Renal cortex interstitium (tissue), 15 donors: ENCODE results near the gene SLCO1B1. TPM values are rescaled to one million over a fixed set of nuclear protein-coding genes. Genes with fewer than 3 reads are reported as not detected.
"Not testable (repeated sequence)": the region's sequence is repeated elsewhere in the genome, so short reads cannot be mapped to it uniquely, and the experiment has no call there.

Experiments used
- DNase-seq, 11 donors: peaks; one replicate each; pipeline ENCODE4 v3.0.0-alpha.2; 2013; ENCODE audit warnings: low read depth in 9 of 11, low spot score in 4 of 11; ENCODE audit errors: extremely low read depth in 1 of 11
- long read RNA-seq, 16 experiments: transcript quantifications; one replicate each; lab custom pipeline, GENCODE V29; 2026
- polyA plus RNA-seq, 3 donors: library from polyadenylated mRNA; unstranded; fragments of 120-200 nt; gene quantifications; one replicate each; pipeline ENCODE4 v1.2.1, GENCODE V29; 2013; ENCODE audit not compliant: insufficient read length in 3 of 3

SLCO1B1 gene
- polyA plus RNA-seq: under 1 TPM in 1 of 3 donors, not detected in 2; 0.08 TPM
- long read RNA-seq, donor 1: 0 reads
- long read RNA-seq, donor 2: 0 reads
- long read RNA-seq, donor 3: 0 reads
- long read RNA-seq, donor 4: 0 reads
- long read RNA-seq, donor 5: 0 reads
- long read RNA-seq, donor 6: 0 reads
- long read RNA-seq, donor 7: 0 reads
- long read RNA-seq, donor 8: 0 reads
- long read RNA-seq, donor 9: 0 reads
- long read RNA-seq, donor 10: 0 reads
- long read RNA-seq, donor 11: 0 reads
- long read RNA-seq, donor 12: 0 reads
- long read RNA-seq, donor 13: 0 reads
- long read RNA-seq, donor 14: 0 reads
- long read RNA-seq, donor 15: 0 reads
- long read RNA-seq, donor 16: 0 reads

GRCh38 chr12:21130998-21131397 lies at the start of gene SLCO1B1:
Gene SLCO1B1, plus strand, starts transcription at chr12:21131194. Its CDS starts 10,381 bp downstream, at chr12:21141575.
- no peak for DNase-seq

- DNase-seq: not testable (repeated sequence)
Measured at GRCh38 chr12:21084753-21085152, 46.2 kb upstream of the SLCO1B1 start.

- no peak for DNase-seq
Measured at GRCh38 chr12:21111732-21112131, 19.3 kb upstream of the SLCO1B1 start.

- no peak for DNase-seq
Measured at GRCh38 chr12:21113266-21113665, 17.7 kb upstream of the SLCO1B1 start.

- no peak for DNase-seq
Measured at GRCh38 chr12:21117995-21118394, 13.0 kb upstream of the SLCO1B1 start.

- no peak for DNase-seq
Measured at GRCh38 chr12:21118760-21119159, 12.2 kb upstream of the SLCO1B1 start.

GRCh38 chr12:21129351-21129750 lies 1.6 kb upstream of the SLCO1B1 start:
- DNase-seq: no peak

GRCh38 chr12:21129906-21130305 lies 1.1 kb upstream of the SLCO1B1 start:
- DNase-seq: no peak

GRCh38 chr12:21137318-21137999 lies 6.5 kb downstream of the SLCO1B1 start:
- DNase-seq: not testable (repeated sequence)

GRCh38 chr12:21138016-21138415 lies 7.0 kb downstream of the SLCO1B1 start:
- no peak for DNase-seq

GRCh38 chr12:21144309-21144708 lies 13.3 kb downstream of the SLCO1B1 start:
- no peak for DNase-seq

- not testable (repeated sequence) for DNase-seq
Measured at GRCh38 chr12:21149861-21150260, 18.9 kb downstream of the SLCO1B1 start.

GRCh38 chr12:21151184-21151583 lies 20.2 kb downstream of the SLCO1B1 start:
- DNase-seq: no peak

GRCh38 chr12:21155522-21156351 lies 24.7 kb downstream of the SLCO1B1 start:
- no peak for DNase-seq

- no peak for DNase-seq
Measured at GRCh38 chr12:21165048-21165447, 34.1 kb downstream of the SLCO1B1 start.

GRCh38 chr12:21169878-21170472 lies 39.0 kb downstream of the SLCO1B1 start:
- peak in 9 of 11 donors; percentile 1 to 24 (median 12) for DNase-seq

GRCh38 chr12:21172079-21172478 lies 41.1 kb downstream of the SLCO1B1 start:
- no peak for DNase-seq

GRCh38 chr12:21183721-21184275 lies 52.8 kb downstream of the SLCO1B1 start:
- no peak for DNase-seq

GRCh38 chr12:21190016-21190415 lies 59.0 kb downstream of the SLCO1B1 start:
- no peak for DNase-seq
